MV-4-11 (cell line): Measurements from ENCODE around the gene PTBP3.
"Not testable (repeated sequence)": the region's sequence is repeated elsewhere in the genome, so short reads cannot be mapped to it uniquely, and the experiment has no call there.

Experiments used
- DNase-seq: peaks from one replicate; lab custom pipeline; 2025; lab: John Stamatoyannopoulos, UW

The PTBP3 gene

GRCh38 chr9:112268413-112268812 is 65.0 kb downstream of the PTBP3 start:
- no peak for DNase-seq

- not testable (repeated sequence) for DNase-seq
Observed at GRCh38 chr9:112267086-112267485, 66.3 kb downstream of the PTBP3 start.

- DNase-seq: no peak
Observed at GRCh38 chr9:112265391-112265790, 68.0 kb downstream of the PTBP3 start.

GRCh38 chr9:112262577-112262976 is 70.8 kb downstream of the PTBP3 start:
- DNase-seq: no peak

GRCh38 chr9:112261133-112261532 is 72.3 kb downstream of the PTBP3 start:
- DNase-seq: no peak

GRCh38 chr9:112258106-112258505 is 75.3 kb downstream of the PTBP3 start:
- no peak for DNase-seq

GRCh38 chr9:112252194-112252593 is 81.2 kb downstream of the PTBP3 start:
- no peak for DNase-seq

- DNase-seq: peak; percentile 38
Observed at GRCh38 chr9:112249277-112249676, 84.1 kb downstream of the PTBP3 start.

- no peak for DNase-seq
Observed at GRCh38 chr9:112248722-112249121, 84.7 kb downstream of the PTBP3 start.

- DNase-seq: no peak
Observed at GRCh38 chr9:112247090-112247489, 86.3 kb downstream of the PTBP3 start.

GRCh38 chr9:112245126-112245525 is 88.3 kb downstream of the PTBP3 start:
- no peak for DNase-seq

- no peak for DNase-seq
Observed at GRCh38 chr9:112242147-112242804, 91.1 kb downstream of the PTBP3 start.

- no peak for DNase-seq
Observed at GRCh38 chr9:112241491-112241890, 91.9 kb downstream of the PTBP3 start.

GRCh38 chr9:112239708-112240107 is 93.7 kb downstream of the PTBP3 start:
- no peak for DNase-seq

GRCh38 chr9:112239284-112239683 is 94.1 kb downstream of the PTBP3 start:
- DNase-seq: no peak

- no peak for DNase-seq
Observed at GRCh38 chr9:112234779-112235178, 98.6 kb downstream of the PTBP3 start.

GRCh38 chr9:112233769-112234168 is 99.7 kb downstream of the PTBP3 start:
- DNase-seq: peak; percentile 48

- no peak for DNase-seq
Observed at GRCh38 chr9:112232233-112232632, 101.2 kb downstream of the PTBP3 start.

GRCh38 chr9:112226091-112226490 is 107.3 kb downstream of the PTBP3 start:
- no peak for DNase-seq

GRCh38 chr9:112224401-112225289 is 108.8 kb downstream of the PTBP3 start:
- peak; percentile 54 for DNase-seq

GRCh38 chr9:112218908-112219307 is 114.5 kb downstream of the PTBP3 start:
- no peak for DNase-seq

- DNase-seq: no peak
Observed at GRCh38 chr9:112212926-112213325, 120.5 kb downstream of the PTBP3 start.

- no peak for DNase-seq
Observed at GRCh38 chr9:112207451-112207850, 126.0 kb downstream of the PTBP3 start.
